Coronary artery (tissue), 2 donors: Measurements from ENCODE around the gene HOXC6.

Source experiments
- DNase-seq: peaks from one replicate; pipeline ENCODE4 v3.0.0-alpha.2; 2017; ENCODE audit warnings: low spot score
- H3K27ac ChIP-seq, 2 donors: fragments of 200-600 bp; sonication (generic); one replicate each; pipeline ENCODE4 v1.5.1; 2016 to 2019
- H3K4me3 ChIP-seq: fragments of 200-600 bp; sonication (generic); 2 replicates; pipeline ENCODE4 v1.5.1; 2016; ENCODE audit warnings: mild to moderate bottlenecking, moderate library complexity
- CTCF ChIP-seq: fragments of 200-600 bp; sonication (generic); IDR thresholded peaks from one replicate; pipeline ENCODE4 v1.5.1; 2019; ENCODE audit warnings: antibody characterized with exemption

The HOXC6 gene

GRCh38 chr12:54053003-54053750 is 24.9 kb downstream of the HOXC6 start:
- H3K27ac ChIP-seq, result peak overlapping the region; percentile 13 to 59
- peak overlapping the region; percentile 83 for H3K4me3 ChIP-seq
- DNase-seq, result no peak
- no peak for TF ChIP-seq CTCF

GRCh38 chr12:54053751-54054741 is 25.8 kb downstream of the HOXC6 start, which contains the start of gene HOXC4:
TSS of gene HOXC4 (plus strand) at chr12:54053835. CDS start at chr12:54053923, 88 bp downstream.
- no peak for DNase-seq
- H3K4me3 ChIP-seq, result peak within 1 kb of the TSS; percentile 83
- no peak for TF ChIP-seq CTCF
- peak within 1 kb of the TSS; percentile 13 to 59 for H3K27ac ChIP-seq

- TF ChIP-seq CTCF, result no peak
- no peak for DNase-seq
- Histone ChIP-seq H3K4me3 (peak overlapping the region; percentile 83), H3K27ac (no peak overlapping the region)
Observed at GRCh38 chr12:54054742-54055194, 26.5 kb downstream of the HOXC6 start.

- Histone ChIP-seq H3K27ac (no peak overlapping the region), H3K4me3 (no peak overlapping the region)
- DNase-seq, result no peak
- TF ChIP-seq CTCF, result no peak
Observed at GRCh38 chr12:54055552-54055951, 27.3 kb downstream of the HOXC6 start.

- H3K4me3 ChIP-seq, result no peak overlapping the region
- no peak for TF ChIP-seq CTCF
- DNase-seq, result no peak
- H3K27ac ChIP-seq, result no peak overlapping the region
Observed at GRCh38 chr12:54056110-54056509, 27.9 kb downstream of the HOXC6 start.

- no peak overlapping the region for H3K27ac ChIP-seq
- no peak overlapping the region for H3K4me3 ChIP-seq
- no peak for TF ChIP-seq CTCF
- DNase-seq, result no peak
Observed at GRCh38 chr12:54058128-54058768, 30.0 kb downstream of the HOXC6 start.
